CD4-positive, alpha-beta T cell treated with Interleukin-15 for 4 hours (primary cell): ENCODE measurements around the gene TRUB2.
"Not testable (repeated sequence)": the region's sequence is repeated elsewhere in the genome, so short reads cannot be mapped to it uniquely, and the experiment has no call there.

ENCODE experiments used
- DNase-seq: peaks from one replicate; pipeline ENCODE4 v3.0.0-alpha.2; 2020; ENCODE audit warnings: low spot score

TRUB2 gene

GRCh38 chr9:128298535-128299482 is 23.4 kb downstream of the TRUB2 start:
- DNase-seq = no peak

- no peak for DNase-seq
Measured at GRCh38 chr9:128297221-128297773, 24.9 kb downstream of the TRUB2 start.

GRCh38 chr9:128296340-128297220 is 25.7 kb downstream of the TRUB2 start:
- no peak for DNase-seq

GRCh38 chr9:128294142-128294541 is 28.1 kb downstream of the TRUB2 start:
- DNase-seq = no peak

GRCh38 chr9:128293091-128293490 is 29.2 kb downstream of the TRUB2 start:
- no peak for DNase-seq

GRCh38 chr9:128292009-128292408 is 30.2 kb downstream of the TRUB2 start:
- DNase-seq = no peak

- no peak for DNase-seq
Measured at GRCh38 chr9:128288273-128289004, 33.8 kb downstream of the TRUB2 start.

- DNase-seq = no peak
Measured at GRCh38 chr9:128286440-128286839, 35.8 kb downstream of the TRUB2 start.

- DNase-seq = no peak
Measured at GRCh38 chr9:128285033-128285784, 37.0 kb downstream of the TRUB2 start.

- DNase-seq = no peak
Measured at GRCh38 chr9:128282500-128282899, 39.7 kb downstream of the TRUB2 start.

- no peak for DNase-seq
Measured at GRCh38 chr9:128280084-128280622, 42.1 kb downstream of the TRUB2 start.

GRCh38 chr9:128279088-128280073 is 42.9 kb downstream of the TRUB2 start:
- not testable (repeated sequence) for DNase-seq

GRCh38 chr9:128276574-128277270 is 45.5 kb downstream of the TRUB2 start:
- no peak for DNase-seq

- DNase-seq = peak; percentile 100
Measured at GRCh38 chr9:128276008-128276573, 46.2 kb downstream of the TRUB2 start, which contains the start of gene SWI5. TSS of gene SWI5 (plus strand) at chr9:128276276.

GRCh38 chr9:128275198-128276007 is 46.8 kb downstream of the TRUB2 start, which contains the start of gene GOLGA2:
TSS of gene GOLGA2 (minus strand) at chr9:128276007. CDS start at chr9:128275976, 31 bp downstream.
- peak; percentile 6 for DNase-seq

GRCh38 chr9:128274245-128274644 is 48.0 kb downstream of the TRUB2 start:
- no peak for DNase-seq

- DNase-seq = no peak
Measured at GRCh38 chr9:128271512-128271911, 50.7 kb downstream of the TRUB2 start.
